OCI-LY1 (cell line): ENCODE measurements around the gene MYL9.
"Not testable (repeated sequence)": the region's sequence is repeated elsewhere in the genome, so short reads cannot be mapped to it uniquely, and the experiment has no call there.

Experiments
- H2AFZ ChIP-seq: fragments of 200-600 bp; sonication (generic), shearing (Covaris generic); 2 replicates; pipeline ENCODE4 v1.6.0; 2014; ENCODE audit warnings: antibody characterized with exemption, mild to moderate bottlenecking, low read length
- H3F3A ChIP-seq: fragments of 200-600 bp; sonication (generic), shearing (Covaris generic); 2 replicates; pipeline ENCODE4 v1.6.0; 2014; ENCODE audit warnings: mild to moderate bottlenecking, antibody characterized with exemption, low read length, moderate library complexity; ENCODE audit not compliant: insufficient read depth
- H3K27ac ChIP-seq: fragments of 200-600 bp; sonication (generic); 2 replicates; pipeline ENCODE4 v1.5.1; 2014; ENCODE audit warnings: low read length, mixed run types, mild to moderate bottlenecking, low read depth; ENCODE audit not compliant: poor library complexity, severe bottlenecking
- H3K27me3 ChIP-seq: fragments of 200-600 bp; sonication (generic); 2 replicates; pipeline ENCODE4 v1.6.0; 2014; ENCODE audit warnings: antibody characterized with exemption, mild to moderate bottlenecking, low read length, moderate library complexity; ENCODE audit not compliant: insufficient read depth
- H3K36me3 ChIP-seq: fragments of 200-600 bp; sonication (generic); 2 replicates; pipeline ENCODE4 v1.6.1; 2014; ENCODE audit warnings: mild to moderate bottlenecking, antibody characterized with exemption, low read length, moderate library complexity, mixed read lengths; ENCODE audit not compliant: insufficient read depth
- H3K4me1 ChIP-seq: fragments of 200-600 bp; sonication (generic); 2 replicates; pipeline ENCODE4 v1.5.1; 2014; ENCODE audit warnings: mild to moderate bottlenecking, low read length, moderate library complexity; ENCODE audit not compliant: insufficient read depth, severe bottlenecking
- H3K4me2 ChIP-seq: fragments of 200-600 bp; sonication (generic), shearing (Covaris generic); 2 replicates; pipeline ENCODE4 v1.6.1; 2014; ENCODE audit warnings: low read length
- H3K4me3 ChIP-seq: fragments of 200-600 bp; sonication (generic); 2 replicates; pipeline ENCODE4 v1.5.1; 2014; ENCODE audit warnings: low read length, low read depth, mild to moderate bottlenecking, mixed read lengths; ENCODE audit not compliant: poor library complexity, severe bottlenecking
- H3K79me2 ChIP-seq: fragments of 200-600 bp; shearing (Covaris generic); 2 replicates; pipeline ENCODE4 v1.6.1; 2016; ENCODE audit warnings: mixed run types, low read length, mixed read lengths; ENCODE audit not compliant: insufficient read depth
- H3K9ac ChIP-seq: fragments of 200-600 bp; sonication (generic), shearing (Covaris generic); 2 replicates; pipeline ENCODE4 v1.6.1; 2014; ENCODE audit warnings: mild to moderate bottlenecking, low read length, mixed read lengths
- H3K9me2 ChIP-seq: fragments of 200-600 bp; sonication (generic), shearing (Covaris generic); 2 replicates; pipeline ENCODE4 v1.6.1; 2014; ENCODE audit warnings: low read depth, mild to moderate bottlenecking, low read length, mixed read lengths
- H3K9me3 ChIP-seq: fragments of 200-600 bp; shearing (Covaris generic); 2 replicates; pipeline ENCODE4 v1.6.1; 2014; ENCODE audit warnings: low read length, mixed read lengths
- H4K20me1 ChIP-seq: fragments of 200-600 bp; sonication (generic), shearing (Covaris generic); 2 replicates; pipeline ENCODE4 v1.6.0; 2016; ENCODE audit warnings: mild to moderate bottlenecking, low read length; ENCODE audit not compliant: insufficient read depth
- EZH2 ChIP-seq: fragments of 200-600 bp; sonication (generic), shearing (Covaris generic); IDR thresholded peaks from 2 replicates; pipeline ENCODE4 v1.8.0; 2017; ENCODE audit warnings: borderline replicate concordance, mixed run types, mild to moderate bottlenecking, antibody characterized with exemption, low read length, moderate library complexity, mixed read lengths
- TF ChIP-seq, protein P1 (sequence below): fragments of 200-600 bp; sonication (generic), shearing (Covaris generic); IDR thresholded peaks from 2 replicates; pipeline ENCODE4 v1.5.1; 2017; ENCODE audit warnings: mild to moderate bottlenecking, antibody characterized with exemption, low read length, moderate library complexity, mixed read lengths

MYL9 gene

DNA sequence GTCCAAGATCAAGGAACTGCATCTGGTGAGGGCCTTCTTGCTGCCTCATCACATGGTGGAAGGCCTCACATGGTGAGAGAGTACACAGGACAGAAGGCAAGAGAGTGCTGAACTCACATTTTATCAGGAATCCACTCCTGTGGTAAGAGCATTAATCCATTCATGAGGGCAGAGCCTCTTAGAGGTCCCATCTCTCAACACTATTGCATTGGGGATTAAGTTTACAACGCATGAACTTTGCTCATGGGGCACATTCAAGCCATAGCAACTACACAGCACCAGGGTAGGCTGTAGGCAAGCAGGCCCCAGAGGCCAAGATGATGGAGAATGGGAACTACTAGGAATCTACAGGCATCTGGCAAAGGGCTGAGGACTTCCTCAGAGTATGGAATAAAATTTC lies 22.1 kb downstream of the MYL9 start:
- no peak overlapping the region for H3K4me2 ChIP-seq
- H3K27ac ChIP-seq, result no peak overlapping the region
- H3K79me2 ChIP-seq, result no peaks in the 10 kb centered on the region
- no peaks in the 10 kb centered on the region for H3K9me2 ChIP-seq
- H3K9me3 ChIP-seq, result peaks cover 6% of the 10 kb centered on the region
- no peak overlapping the region for H3K9ac ChIP-seq
- no peaks in the 10 kb centered on the region for H3K4me1 ChIP-seq
- H3K27me3 ChIP-seq, result no peaks in the 10 kb centered on the region; the same call in 1 of the 2 replicates
- H3K4me3 ChIP-seq, result no peak overlapping the region
- no peaks in the 10 kb centered on the region for H4K20me1 ChIP-seq
- no peaks in the 10 kb centered on the region for H3F3A ChIP-seq
- TF ChIP-seq, protein P1, sequence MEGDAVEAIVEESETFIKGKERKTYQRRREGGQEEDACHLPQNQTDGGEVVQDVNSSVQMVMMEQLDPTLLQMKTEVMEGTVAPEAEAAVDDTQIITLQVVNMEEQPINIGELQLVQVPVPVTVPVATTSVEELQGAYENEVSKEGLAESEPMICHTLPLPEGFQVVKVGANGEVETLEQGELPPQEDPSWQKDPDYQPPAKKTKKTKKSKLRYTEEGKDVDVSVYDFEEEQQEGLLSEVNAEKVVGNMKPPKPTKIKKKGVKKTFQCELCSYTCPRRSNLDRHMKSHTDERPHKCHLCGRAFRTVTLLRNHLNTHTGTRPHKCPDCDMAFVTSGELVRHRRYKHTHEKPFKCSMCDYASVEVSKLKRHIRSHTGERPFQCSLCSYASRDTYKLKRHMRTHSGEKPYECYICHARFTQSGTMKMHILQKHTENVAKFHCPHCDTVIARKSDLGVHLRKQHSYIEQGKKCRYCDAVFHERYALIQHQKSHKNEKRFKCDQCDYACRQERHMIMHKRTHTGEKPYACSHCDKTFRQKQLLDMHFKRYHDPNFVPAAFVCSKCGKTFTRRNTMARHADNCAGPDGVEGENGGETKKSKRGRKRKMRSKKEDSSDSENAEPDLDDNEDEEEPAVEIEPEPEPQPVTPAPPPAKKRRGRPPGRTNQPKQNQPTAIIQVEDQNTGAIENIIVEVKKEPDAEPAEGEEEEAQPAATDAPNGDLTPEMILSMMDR, result no peak
- no peak for TF ChIP-seq EZH2
- no peaks in the 10 kb centered on the region; the same call in 1 of the 2 replicates for H3K36me3 ChIP-seq
- no peak overlapping the region for H2AFZ ChIP-seq

DNA sequence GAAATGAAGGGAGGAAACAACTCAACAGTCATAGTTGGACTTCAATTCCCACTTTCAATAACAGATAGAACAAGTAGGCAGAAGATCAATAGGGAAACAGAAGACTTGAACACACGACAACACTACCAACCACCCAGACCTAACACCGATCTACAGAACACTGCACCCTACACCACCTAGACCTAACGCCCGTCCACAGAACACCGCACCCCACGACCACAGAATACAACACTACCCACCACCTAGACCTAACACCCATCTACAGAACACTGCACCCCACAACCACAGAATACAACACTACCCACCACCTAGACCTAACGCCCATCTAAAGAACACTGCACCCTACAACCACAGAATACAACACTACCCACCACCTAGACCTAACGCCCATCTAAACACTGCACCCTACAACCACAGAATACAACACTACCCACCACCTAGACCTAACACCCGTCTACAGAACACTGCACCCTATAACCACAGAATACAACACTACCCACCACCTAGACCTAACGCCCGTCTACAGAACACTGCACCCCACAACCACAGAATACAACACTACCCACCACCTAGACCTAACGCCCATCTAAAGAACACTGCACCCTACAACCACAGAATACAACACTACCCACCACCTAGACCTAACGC lies 22.9 kb downstream of the MYL9 start:
- H3K9me3 ChIP-seq, H3K79me2 ChIP-seq, H3K4me2 ChIP-seq, H3K4me3 ChIP-seq, H3F3A ChIP-seq, H3K4me1 ChIP-seq, H3K36me3 ChIP-seq, H3K9ac ChIP-seq, H3K9me2 ChIP-seq, H2AFZ ChIP-seq, H4K20me1 ChIP-seq, H3K27ac ChIP-seq, H3K27me3 ChIP-seq: not testable (repeated sequence)

DNA sequence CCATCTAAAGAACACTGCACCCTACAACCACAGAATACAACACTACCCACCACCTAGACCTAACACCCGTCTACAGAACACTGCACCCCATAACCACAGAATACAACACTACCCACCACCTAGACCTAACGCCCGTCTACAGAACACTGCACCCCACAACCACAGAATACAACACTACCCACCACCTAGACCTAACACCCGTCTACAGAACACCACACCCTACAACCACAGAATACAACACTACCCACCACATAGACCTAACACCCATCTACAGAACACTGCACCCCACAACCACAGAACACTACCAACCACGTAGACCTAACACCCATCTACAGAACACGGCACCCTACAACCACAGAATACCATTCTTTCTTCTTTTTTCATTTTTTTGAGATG lies 23.4 kb downstream of the MYL9 start:
- not testable (repeated sequence) for H3K36me3 ChIP-seq, H3K27me3 ChIP-seq, H2AFZ ChIP-seq, H3K4me2 ChIP-seq, H3K27ac ChIP-seq, H3K9me2 ChIP-seq, H3K79me2 ChIP-seq, H3K9ac ChIP-seq, H3K4me3 ChIP-seq, H4K20me1 ChIP-seq, H3K4me1 ChIP-seq, H3K9me3 ChIP-seq, H3F3A ChIP-seq

DNA sequence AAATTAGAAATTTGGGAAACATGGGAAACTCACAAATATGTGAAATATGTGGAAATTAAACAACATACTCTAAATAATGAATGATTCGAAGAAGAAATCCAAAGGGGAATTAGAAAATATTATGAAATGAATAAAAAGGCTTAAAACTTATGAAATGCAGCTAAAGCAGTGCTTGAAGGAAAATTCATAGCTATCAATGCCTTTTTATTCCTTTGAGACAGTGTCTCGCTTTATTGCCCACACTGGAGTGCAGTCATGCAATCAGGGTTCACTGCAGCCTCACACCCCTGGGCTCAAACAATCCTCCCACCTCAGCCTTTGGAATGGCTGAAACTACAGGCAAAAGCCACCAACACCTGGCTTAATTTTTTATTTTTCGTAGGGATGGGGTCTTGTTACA lies 24.2 kb downstream of the MYL9 start:
- H3K9me2 ChIP-seq, result no peaks in the 10 kb centered on the region
- H2AFZ ChIP-seq, result no peak overlapping the region
- H3K27ac ChIP-seq, result no peak overlapping the region
- H3K9ac ChIP-seq, result no peak overlapping the region
- H3K4me1 ChIP-seq, result no peaks in the 10 kb centered on the region
- H3K79me2 ChIP-seq, result no peaks in the 10 kb centered on the region
- H4K20me1 ChIP-seq, result no peaks in the 10 kb centered on the region
- no peak overlapping the region for H3K4me3 ChIP-seq
- H3K4me2 ChIP-seq, result no peak overlapping the region
- H3K9me3 ChIP-seq, result peaks cover 6% of the 10 kb centered on the region
- no peaks in the 10 kb centered on the region; the same call in 1 of the 2 replicates for H3K36me3 ChIP-seq
- no peaks in the 10 kb centered on the region for H3F3A ChIP-seq
- no peaks in the 10 kb centered on the region; the same call in 1 of the 2 replicates for H3K27me3 ChIP-seq
- TF ChIP-seq, protein P1, result no peak
- TF ChIP-seq EZH2, result no peak
